A172 (cell line): Measurements from ENCODE around the gene ANKRD13B. TPM values are rescaled to one million over a fixed set of nuclear protein-coding genes. Genes with fewer than 3 reads are reported as not detected.

ENCODE experiments used
- DNase-seq: peaks from one replicate; pipeline ENCODE4 v3.0.0-alpha.2; 2015; ENCODE audit warnings: low spot score
- total RNA-seq: library from RNA; depleted of rRNA; stranded (reverse); fragments of >200 nt; shearing (Covaris generic); gene quantifications from 2 replicates; pipeline ENCODE4 v1.2.3, GENCODE V29; 2014

Gene ANKRD13B
- total RNA-seq, 1 experiment from 2014 or later = 17.6 TPM

DNA sequence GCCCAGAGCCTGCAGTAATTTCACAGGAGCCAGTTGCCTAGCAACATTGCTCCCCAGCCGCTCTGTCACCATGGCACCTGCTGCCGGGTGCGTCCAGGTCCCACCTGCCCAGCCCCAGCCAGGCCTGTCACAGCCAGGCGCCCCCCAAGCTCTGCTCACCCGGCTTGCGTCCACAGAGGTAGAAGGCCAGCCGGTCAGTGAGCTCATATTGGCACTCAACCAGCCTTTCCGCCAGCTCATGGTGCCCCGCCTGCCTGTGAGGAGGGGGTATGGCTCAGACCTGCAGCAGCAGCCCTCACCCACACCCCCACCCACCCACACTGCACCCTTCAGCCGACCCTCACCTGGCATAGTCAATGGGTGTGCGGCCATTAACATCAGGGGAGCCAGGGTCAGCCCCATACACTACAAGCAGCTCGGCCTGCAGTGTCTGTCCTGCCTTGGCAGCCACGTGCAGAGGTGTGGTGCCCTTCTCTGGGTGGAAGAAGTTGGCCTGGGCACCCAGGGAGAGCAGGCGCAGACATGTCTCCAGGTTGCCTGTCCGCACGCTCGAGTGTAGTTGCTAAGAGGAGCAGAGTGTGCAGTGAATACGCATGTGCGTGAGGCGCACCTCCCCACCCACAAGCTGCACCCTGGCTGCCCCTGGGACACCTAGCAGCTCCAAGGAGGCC, 11.2 kb upstream of the ANKRD13B start:
- no peak for DNase-seq

DNA sequence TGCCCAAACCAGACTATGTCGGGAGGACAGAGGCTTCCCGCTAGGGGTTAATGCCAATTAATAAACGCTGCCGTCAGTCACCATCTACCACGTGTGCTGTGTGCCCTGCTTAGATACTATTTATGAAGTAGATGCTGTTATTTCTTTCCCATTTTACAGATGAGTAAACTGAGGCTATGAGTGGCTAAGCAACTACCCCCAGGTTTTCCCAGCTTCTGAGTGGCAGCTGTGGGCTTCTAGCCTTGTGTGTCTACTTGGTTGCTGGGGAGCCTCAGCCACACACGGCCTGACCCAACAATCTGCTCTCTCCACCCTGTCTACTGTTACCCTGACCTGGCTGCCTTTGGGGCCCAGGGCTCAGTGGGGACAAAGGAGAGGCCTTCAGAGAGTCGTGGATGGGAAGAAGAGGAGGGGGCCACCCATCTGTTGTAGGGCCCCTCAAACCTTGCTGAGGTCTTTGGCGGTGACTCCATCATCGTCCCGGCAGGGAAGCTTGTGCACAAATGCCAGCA, 10.6 kb upstream of the ANKRD13B start:
- no peak for DNase-seq

DNA sequence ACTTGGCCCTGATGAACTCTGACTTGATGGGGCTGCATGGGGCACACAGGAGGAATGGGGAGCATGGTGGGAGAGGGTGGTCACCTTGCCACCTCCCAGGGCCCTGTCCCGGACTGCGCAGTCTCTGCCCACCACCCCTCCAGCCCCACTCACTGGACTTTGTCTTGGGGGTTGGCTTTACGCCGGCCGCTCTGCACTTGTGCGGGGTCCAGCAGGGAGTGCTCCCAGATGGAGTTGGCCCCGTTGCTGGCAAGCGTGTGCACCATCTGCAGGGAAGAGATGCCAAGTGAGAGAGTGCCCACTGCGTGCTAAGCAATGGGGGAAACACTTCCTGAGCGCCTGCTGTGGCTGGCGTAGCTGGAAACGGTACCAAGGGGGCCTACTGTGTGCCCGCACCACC, 10.2 kb upstream of the ANKRD13B start:
- DNase-seq = no peak

DNA sequence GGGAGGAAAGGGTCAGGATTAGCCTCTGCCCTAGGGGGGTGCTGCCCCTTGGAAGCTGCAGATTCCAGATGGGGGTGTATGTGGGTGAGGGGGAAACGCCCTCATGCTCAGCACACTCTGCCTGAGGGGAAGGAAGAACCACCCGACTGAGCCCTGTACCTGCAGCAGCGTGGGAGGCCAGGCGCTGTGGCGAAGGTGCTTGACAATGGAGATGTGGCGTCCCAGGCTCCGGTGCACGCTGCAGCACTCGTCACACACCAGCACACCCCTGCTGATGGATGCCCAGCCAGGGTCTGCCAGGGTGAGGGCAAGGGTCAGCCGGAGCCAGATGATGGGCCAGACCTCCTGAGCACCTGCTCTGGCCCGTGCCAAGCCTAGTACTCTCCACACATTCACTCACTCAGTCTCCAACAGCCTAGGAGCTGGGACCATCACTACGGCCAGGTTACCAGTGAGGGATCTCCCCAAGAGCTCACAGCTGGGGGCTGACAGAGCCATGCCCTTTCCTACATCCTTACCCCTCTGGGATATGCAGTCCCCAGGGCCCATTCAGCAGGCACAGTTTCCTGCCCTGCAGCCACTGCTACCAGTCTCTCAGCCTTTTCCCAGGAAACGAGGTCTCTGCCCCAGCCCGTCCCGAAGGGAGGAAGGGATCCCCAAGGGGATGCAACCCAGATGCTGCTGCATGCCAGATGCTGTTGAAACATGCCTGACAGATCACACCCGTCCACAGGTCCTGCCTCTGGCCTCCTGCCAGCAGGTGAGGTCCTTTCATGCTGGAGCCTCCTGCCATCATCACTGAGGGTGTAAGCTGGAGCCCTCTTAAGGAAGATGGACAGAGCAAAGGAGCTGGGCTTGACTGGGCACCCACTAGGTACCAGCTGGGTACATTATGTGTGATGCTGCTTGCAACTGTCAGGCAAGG, 9.3 kb upstream of the ANKRD13B start:
- DNase-seq = no peak

DNA sequence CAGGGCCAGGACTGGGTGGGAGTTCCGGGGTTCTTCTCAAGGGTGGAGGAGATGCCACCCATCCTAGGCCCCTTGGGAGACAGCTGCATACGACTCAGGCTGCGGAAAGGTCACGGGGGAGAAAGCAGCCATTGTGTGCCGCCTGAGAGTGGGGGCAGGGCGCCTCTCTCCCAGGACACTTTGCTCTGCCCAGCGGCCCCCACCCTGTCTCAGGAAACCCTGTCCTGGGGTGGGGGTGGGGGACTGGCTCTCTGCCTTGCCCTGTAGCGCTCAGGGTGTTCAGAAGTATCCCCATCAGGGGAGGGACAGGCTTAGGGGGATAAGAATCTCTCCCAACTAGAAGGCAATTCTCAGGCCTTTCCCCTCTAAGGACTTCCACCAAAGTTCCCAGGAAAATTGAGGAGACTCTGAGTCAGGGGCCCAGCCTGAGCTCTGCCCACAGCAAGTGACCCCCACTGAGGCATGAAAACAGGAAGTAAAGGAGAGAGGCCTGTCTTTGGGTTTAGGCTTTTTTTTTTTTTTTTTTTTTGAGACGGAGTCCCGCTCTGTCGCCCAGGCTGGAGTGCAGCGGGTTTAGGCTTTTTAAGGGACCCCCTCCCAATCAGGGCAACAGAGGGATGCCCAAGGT, 8.4 kb upstream of the ANKRD13B start:
- DNase-seq = no peak

DNA sequence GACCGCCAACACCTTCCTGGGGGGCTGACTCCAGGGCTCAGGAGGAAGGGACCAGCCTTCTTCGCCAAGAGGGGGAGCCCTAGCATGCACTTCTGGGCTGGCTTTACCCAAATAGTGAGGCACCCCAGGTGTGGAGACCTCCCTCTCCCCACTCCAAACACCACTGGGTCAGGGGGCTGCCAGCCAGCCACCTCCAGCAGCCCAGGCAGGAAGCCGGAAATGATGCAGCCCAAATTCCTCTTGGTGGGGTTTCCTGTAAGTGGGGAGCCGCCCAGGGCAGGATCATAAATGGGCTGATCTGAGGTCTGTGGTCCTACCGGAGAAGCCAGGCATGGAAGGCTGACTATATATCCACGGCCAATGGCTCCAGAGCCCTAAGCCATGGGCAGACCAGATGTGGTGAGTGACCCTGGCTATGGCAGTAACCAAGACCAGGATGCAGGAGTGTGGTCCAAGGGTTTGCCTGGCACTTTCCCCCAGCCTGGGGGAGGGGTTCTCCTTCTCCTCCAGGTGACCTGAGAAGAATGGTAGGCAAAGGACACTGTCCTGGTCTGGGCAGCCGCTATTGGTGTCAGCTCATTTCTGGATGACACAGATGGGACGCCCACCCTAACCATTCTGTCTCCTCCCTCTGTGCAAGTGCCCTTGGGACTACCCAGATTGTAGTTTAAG, 7.7 kb upstream of the ANKRD13B start:
- peak; percentile 67 for DNase-seq

DNA sequence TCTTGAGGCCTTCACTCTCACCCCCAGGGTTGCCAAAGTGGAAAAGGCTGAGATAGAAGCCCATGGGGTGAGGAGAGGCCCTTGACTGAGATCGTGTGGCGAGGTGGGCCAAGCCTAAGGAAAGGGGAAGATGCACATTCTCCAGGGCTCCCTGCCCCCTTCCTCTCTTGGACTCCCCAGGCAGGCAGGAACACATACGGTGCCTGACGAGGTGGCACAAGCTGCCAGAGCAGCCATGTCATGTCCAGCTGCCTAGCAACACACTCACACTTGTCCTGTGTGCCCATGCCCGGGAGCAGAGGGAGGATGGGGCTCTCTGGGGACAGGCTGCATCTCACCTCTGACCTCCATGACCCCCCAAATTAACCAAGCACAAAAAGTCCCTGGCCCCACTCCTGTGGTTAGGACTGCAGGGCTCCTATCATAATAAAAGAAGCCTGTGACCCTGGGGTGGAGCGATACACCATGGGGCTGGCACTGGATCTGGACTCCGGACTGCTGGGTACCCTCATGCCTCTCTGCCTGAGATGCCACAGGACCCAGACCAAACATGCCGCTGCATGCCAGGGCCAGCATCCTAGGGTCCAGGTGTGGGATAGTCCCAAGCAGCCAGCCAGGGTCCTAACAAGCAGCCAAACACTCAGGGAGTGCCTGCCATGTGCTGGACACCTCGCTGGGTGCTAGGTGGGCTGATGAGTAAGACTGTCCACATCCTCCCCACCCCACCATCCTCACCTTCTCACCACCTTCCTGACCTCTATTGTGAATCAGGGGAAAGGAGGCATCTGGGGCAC, 6.1 kb upstream of the ANKRD13B start:
- DNase-seq = no peak

DNA sequence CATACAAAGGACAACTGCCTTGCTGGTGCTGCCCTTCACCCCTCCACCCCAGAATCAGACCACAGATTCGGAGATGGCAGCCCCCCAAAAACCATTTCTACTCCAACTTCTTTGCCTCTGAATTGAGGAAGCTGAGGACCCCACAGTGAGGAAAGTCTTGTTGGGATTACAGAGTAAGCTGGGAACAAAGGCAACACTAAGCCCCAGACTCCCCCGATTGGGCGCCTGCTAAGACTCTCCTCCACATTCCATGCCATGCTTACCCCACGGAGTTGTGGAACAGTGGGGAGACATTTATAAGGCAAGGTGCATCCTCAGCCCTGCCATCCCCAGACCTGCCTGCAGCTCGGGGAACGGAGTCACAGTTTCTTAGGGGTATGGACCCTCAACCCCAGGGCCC, 5.3 kb upstream of the ANKRD13B start:
- DNase-seq = no peak

DNA sequence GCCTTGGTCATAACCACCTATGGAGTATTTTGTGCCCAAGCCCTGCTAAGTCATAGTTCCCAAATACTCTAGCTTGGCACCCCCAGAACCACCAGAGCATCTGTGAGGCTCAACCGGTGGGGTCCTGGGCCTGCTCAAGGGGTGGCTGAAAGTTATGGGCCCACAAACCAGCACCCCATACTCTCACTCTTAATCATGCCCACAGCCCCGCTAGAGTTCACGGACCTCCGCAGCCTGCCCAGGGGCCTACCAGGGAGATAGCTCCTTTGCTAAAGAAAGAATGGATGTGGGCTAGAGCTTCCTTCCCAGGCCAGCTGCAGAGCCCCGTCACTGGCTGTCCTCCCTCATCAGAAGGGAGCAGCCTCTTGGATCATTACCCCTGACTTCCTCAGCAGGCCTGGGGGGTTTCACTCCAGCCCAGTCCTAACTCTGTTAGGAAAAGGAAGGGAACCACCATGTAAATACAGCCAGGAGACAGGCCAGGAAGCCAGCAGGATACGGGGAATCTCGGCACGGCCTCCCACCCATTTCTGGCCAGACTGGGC, 4.8 kb upstream of the ANKRD13B start:
- no peak for DNase-seq

DNA sequence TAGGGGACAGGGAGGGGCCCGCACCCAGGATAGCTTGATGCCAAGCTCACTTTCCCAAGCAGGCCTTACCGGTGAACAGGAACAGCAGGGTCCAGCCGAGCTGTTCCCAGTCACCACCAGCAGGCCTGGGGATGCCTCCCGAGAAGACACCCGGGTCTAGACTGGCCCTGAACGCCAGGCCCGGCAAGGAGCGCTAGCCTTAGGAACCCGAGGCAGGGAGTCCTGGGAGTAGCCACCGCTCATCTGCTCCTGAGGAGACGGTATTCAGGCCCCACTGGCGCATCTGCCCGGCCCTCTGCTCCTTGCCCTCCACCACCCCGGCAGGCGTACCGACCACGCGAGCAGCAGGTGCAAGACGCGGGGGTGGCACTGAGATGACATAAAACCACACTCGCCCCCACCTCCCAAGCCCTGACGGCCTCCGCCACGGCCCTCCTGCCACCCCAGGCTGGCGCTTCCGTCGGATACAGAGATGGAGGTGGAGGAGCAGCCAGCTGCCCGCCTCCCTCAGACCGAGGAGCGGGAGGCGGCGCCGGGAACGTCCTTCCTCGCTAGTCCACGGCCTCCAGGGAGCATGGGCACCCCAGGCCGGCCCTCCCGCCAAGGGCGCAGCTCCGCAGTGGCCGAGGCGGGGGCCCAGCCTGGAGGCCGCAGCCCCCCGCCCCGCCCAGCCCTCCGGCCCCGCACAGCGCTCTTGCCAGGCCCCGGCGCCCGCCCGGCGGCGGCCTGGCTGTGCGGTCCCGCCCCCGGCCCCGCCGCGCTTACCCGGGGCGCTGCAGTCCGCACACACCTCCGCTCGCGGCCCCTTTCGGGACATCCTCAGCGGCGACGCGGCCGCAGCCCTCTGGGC, 4.1 kb upstream of the ANKRD13B start:
- DNase-seq = no peak

DNA sequence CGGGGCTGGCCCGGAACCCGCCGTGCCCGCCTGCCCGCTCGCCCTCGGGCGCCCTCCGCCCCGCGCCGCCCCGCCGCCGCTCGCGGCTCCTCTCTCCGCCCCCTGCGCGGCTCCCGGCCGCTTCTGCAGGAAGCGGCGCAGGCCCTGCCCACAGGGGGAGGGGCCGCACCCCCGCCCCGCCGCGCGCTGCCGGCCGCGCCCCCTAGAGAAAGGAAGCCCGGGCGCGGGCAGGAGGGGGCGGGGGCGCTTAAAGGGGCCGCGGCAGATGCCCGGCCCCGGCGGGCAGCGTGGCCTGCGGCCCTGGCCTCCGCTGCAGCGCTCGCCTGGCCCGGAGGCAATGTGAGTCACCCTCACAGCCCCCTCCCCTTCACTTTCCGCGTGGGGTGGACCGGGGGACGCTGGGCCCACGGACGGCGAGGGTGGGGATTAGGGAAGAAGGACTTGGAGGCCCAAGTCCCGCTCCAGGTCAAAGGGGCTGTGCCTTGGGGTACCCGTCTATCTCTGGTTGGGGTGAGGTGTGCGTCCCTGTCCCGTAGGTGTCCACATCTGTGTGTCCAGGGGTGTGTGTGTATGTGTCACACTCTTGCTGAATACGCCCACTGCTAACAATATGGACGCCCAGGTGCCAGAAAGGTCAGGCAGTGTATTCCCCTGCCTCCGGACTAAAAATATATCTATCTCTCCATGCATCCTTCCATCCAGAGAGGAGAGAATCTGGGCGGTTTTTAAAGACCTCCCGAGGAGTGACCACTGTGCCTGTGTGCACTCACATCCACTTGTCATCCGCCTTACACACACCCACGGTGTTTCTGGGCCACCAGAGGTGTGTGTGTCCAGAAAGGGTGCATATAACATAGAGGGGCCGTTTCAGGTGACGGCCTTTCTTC, 3.2 kb upstream of the ANKRD13B start, which contains the start of gene GIT1:
TSS of gene GIT1 (minus strand) at position 125 of the 887 bp plus-strand sequence. CDS start 270 bp downstream, outside the sequence.
- peak; percentile 63 for DNase-seq

DNA sequence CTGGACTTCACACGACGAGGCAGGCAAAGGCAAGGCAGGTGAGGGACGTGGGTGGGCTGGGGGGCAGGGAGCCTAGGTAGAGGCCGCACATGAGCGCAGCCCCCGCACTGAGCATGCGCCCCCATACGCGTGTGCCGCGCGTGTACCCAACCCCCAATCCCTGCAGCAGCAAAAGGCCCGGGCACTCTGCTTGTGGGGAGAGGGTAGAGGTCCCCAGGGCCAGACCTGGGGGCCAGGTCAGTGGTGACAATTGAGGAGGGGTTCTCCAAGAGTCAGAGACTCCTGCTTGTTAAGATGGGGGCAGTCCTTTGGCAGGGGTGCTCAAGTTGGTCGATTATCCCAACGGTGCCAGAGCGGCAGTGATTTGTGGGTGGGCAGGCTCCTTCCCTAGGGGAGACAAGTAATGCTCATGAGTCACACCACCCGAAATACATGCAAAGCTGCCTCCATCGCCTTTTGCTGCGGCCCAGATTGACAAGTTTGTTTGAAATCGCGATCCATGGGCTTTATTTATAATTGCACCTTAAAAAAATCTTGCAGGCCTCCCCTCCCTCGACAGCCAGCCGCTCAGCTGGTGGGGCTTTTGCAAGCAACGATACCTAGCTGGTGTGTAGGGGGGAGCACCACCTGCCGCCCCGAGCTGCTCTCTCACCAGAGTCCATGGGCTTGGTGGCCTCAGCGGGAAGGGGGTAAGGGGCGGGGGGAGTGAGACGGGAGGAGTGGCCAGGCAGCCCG, 2.4 kb upstream of the ANKRD13B start:
- peak; percentile 67 for DNase-seq

DNA sequence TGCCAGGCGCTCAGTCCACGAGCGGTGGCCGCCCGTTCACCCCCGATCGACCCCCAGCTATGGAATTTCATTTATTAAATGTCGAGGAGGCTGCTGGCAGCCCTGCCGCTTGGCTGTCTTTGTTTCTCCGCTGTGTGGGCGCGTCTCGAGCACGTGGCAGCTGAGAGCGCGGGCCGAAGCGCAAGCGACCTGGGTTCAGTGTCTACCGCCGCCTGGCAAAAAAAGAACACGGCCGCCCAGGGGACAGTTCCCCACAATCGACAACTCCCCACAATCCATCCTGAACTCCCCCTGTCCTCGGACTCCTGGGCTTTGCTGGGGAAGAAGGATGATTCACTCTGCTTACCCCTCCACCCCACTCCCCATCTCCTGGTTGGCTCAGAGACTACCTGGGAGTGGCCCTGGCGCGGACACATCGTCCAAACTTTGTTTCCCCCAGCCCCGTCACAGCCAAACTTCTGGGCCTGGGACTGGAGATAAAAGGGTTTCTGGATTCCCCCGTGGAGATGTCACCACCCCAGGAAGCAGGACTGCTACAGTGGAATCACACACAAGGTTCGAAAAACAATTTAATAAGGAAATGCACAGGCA, 1.7 kb upstream of the ANKRD13B start:
- peak; percentile 82 for DNase-seq

DNA sequence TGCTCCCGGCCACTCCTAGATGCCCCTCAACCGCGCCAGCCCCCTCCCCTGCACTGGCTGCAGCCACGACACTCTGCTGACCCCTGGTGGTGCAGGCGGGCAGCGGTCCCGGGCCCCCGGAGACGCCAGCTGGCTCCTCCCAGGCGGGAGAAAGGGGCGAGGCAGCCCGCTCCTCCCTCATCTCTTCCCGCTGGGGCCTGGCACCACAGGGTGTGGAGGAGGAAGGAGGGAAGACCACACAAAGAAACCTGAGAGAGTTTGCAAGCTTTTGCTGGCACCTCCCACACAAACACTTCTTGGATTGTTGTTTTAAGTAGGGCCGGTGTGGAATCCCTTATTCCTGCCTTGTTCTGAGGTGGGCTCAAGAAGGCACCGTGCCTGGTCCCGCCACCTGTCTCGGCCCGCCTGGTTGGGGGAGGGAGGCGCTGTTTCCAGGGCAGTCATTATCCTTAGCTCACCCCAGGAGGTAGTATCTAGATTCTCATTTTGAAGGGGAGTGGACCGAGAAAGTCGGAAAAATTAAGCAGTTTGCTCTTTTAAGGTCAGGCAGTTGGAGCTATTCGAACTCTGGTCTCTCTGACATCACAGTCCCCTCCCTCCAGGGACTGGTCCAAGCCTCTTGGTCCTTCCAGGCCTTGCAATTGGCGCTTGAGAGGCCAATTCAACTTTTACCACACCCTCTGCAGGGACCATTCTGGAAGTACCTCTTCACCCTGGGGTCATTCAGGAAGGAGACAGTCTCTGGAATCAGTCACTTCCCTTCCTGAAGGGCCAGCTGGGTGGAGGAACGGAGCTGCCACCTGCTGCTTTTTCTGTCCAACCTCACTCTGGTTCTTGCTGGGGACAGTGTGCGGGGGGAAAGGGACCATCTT, 959 bp upstream of the ANKRD13B start:
- peak; percentile 85 for DNase-seq

DNA sequence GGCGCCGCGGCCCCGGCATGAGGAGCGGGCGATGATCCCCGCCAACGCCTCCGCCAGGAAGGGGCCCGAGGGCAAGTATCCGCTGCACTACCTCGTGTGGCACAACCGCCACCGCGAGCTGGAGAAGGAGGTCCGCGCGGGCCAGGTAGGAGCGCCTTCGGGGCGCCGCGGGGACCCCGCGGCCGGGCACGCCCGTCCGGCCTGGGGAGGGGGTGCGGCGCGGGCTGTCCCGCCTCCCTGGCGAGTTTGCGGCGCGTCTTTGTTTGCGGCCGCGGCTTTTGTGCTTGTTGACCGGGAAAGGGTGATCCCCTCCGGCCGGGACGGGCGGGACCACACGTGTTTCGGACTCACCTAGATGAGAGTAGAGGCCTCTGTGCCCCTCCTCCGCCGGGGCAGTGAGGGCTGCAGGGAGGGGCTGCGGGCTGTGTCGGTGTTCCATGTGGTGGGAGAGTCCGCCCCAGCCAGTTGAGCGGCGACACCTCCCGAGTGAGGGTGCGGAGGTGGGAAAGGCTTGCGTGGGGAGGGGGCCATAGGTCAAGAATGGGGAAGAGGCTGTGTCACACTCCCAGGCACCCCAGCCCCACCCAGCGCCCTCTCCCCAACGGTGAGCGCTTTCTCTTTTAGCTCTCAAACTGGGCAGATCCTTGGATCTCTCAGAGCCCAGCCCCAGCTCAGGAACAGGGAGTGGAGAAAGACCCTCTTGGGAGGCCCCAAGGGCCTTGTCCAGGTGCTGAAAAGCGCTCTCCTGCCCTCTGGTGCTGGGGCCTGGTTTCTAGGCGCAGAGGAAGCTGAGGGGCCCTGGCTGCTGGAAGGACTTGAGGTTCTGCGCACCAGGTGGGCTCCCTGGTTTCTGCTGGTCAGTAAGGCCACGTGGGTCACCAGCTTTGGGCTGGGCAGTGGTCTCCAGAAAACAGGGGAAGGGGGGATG, 923 bp downstream of the ANKRD13B start:
- no peak for DNase-seq
